ENCODE results near the gene ELP1. TPM values are rescaled to one million over a fixed set of nuclear protein-coding genes. Genes with fewer than 3 reads are reported as not detected.

ELP1 gene
- total RNA-seq, 4 donors from 2014 or later, result 9.4 to 24.3 (median 13.5) TPM

GRCh38 chr9:108859459-108860114, 74.3 kb downstream of the ELP1 start:
- Histone ChIP-seq H3K4me1 (no peaks in the 10 kb centered on the region), H3K27me3 (no peaks in the 10 kb centered on the region), H3K27ac (no peak overlapping the region), H3K4me3 (no peak overlapping the region), H3K9me3 (no peaks in the 10 kb centered on the region), H3K36me3 (no peaks in the 10 kb centered on the region)
- in situ Hi-C loops (cut with MboI; ENCODE audit: low sequenced_read_pairs in 4 of 4), result loop anchor here in 1 of 4 donors (25.0 kb wide), 1 partner anchor 103 kb away; no protein-coding TSS in a partner anchor
- no peak for ATAC-seq
- no peak for DNase-seq
- intact Hi-C loops (cut with DNase I; ENCODE audit: low total_unique reads), result no loop called here
- TF ChIP-seq POLR2A (IDR thresholded peaks at IDR 0.05) (no peak), CTCF (IDR thresholded peaks at IDR 0.05 in 4 of 5, conservative IDR thresholded peaks at IDR 0.05 in 1 of 5) (no peak)

- Histone ChIP-seq H3K36me3 (no peaks in the 10 kb centered on the region), H3K27me3 (no peaks in the 10 kb centered on the region), H3K27ac (no peak overlapping the region), H3K4me3 (no peak overlapping the region), H3K4me1 (no peaks in the 10 kb centered on the region), H3K9me3 (no peaks in the 10 kb centered on the region)
- TF ChIP-seq CTCF (IDR thresholded peaks at IDR 0.05 in 4 of 5, conservative IDR thresholded peaks at IDR 0.05 in 1 of 5), result no peak
- TF ChIP-seq POLR2A (IDR thresholded peaks at IDR 0.05), result no peak
- ATAC-seq (no peak), DNase-seq (no peak)
- in situ Hi-C loops (cut with MboI; ENCODE audit: low sequenced_read_pairs in 4 of 4) (loop anchor here in 1 of 4 donors (25.0 kb wide), 1 partner anchor 105 kb away; no protein-coding TSS in a partner anchor), intact Hi-C loops (cut with DNase I; ENCODE audit: low total_unique reads) (no loop called here)
These were observed 76.4 kb downstream of the ELP1 start for GRCh38 chr9:108857572-108857971.

GRCh38 chr9:108855888-108856287, 78.0 kb downstream of the ELP1 start, which contains the start of gene ACTL7B:
Gene ACTL7B, minus strand, starts transcription at chr9:108855986. Its CDS starts 56 bp downstream, at chr9:108855930.
- in situ Hi-C loops (cut with MboI; ENCODE audit: low sequenced_read_pairs in 4 of 4), result loop anchor here in 1 of 4 donors (25.0 kb wide), 1 partner anchor 106 kb away; no protein-coding TSS in a partner anchor
- no peak within 1 kb of the TSS for H3K27ac ChIP-seq
- ATAC-seq (no peak), DNase-seq (no peak)
- H3K4me1 ChIP-seq, result no peaks in the 10 kb centered on the region
- H3K9me3 ChIP-seq, result no peaks in the 10 kb centered on the region
- TF ChIP-seq CTCF (IDR thresholded peaks at IDR 0.05 in 4 of 5, conservative IDR thresholded peaks at IDR 0.05 in 1 of 5), result no peak
- H3K27me3 ChIP-seq, result peaks cover 0 to 3% (median 0%) of the 10 kb centered on the region in 3 donors
- H3K36me3 ChIP-seq, result no peaks in the 10 kb centered on the region
- intact Hi-C loops (cut with DNase I; ENCODE audit: low total_unique reads), result no loop called here
- H3K4me3 ChIP-seq, result no peak within 1 kb of the TSS

GRCh38 chr9:108855529-108855886, 78.4 kb downstream of the ELP1 start:
- Histone ChIP-seq H3K4me1 (no peaks in the 10 kb centered on the region), H3K36me3 (no peaks in the 10 kb centered on the region), H3K9me3 (no peaks in the 10 kb centered on the region), H3K27ac (no peak overlapping the region), H3K27me3 (peaks cover 0 to 3% (median 0%) of the 10 kb centered on the region in 3 donors), H3K4me3 (no peak overlapping the region)
- TF ChIP-seq POLR2A (IDR thresholded peaks at IDR 0.05) (no peak), CTCF (IDR thresholded peaks at IDR 0.05 in 4 of 5, conservative IDR thresholded peaks at IDR 0.05 in 1 of 5) (no peak)
- DNase-seq, result no peak
- intact Hi-C loops (cut with DNase I; ENCODE audit: low total_unique reads), result no loop called here
- no peak for ATAC-seq
- in situ Hi-C loops (cut with MboI; ENCODE audit: low sequenced_read_pairs in 4 of 4), result loop anchor here in 1 of 4 donors (25.0 kb wide), 1 partner anchor 107 kb away; no protein-coding TSS in a partner anchor

All from gastrocnemius medialis (tissue), 4 donors.